Activated naive CD4-positive, alpha-beta T cell treated with anti-CD3 and anti-CD28 coated beads for 36 hours (primary cell): ENCODE data around the gene CCDC12. TPM values are rescaled to one million over a fixed set of nuclear protein-coding genes. Genes with fewer than 3 reads are reported as not detected.

Experiments used
- CTCF ChIA-PET: fragments of 350-600 bp; sonication (Branson Sonifier 250); formaldehyde crosslinking; loops from one replicate; lab custom pipeline; 2021; ENCODE audit warnings: antibody characterized with exemption; lab: Charles Lee
- DNase-seq: peaks from one replicate; pipeline ENCODE4 v3.0.0-alpha.2; 2020
- H3K27ac Mint-ChIP-seq: one replicate; pipeline ENCODE4 v1.8.0; 2021; ENCODE audit warnings: mild to moderate bottlenecking, mixed read lengths
- H3K27me3 Mint-ChIP-seq: one replicate; pipeline ENCODE4 v1.8.0; 2021; ENCODE audit warnings: low read depth, mixed read lengths
- H3K36me3 Mint-ChIP-seq: one replicate; pipeline ENCODE4 v1.8.0; 2021; ENCODE audit warnings: low read depth, mixed read lengths
- H3K4me1 Mint-ChIP-seq: one replicate; pipeline ENCODE4 v1.8.0; 2021; ENCODE audit warnings: low read depth, mixed read lengths
- H3K4me3 Mint-ChIP-seq: one replicate; pipeline ENCODE4 v1.8.0; 2021; ENCODE audit warnings: mild to moderate bottlenecking, moderate library complexity, mixed read lengths
- H3K9me3 Mint-ChIP-seq: one replicate; pipeline ENCODE4 v1.8.0; 2021; ENCODE audit warnings: mixed read lengths
- intact Hi-C: fragments of 100-400 bp; cut with micrococcal nuclease; formaldehyde crosslinking; loops from one replicate; pipeline ENCODE4 v1.15.1; 2023
- total RNA-seq, 2 experiments: library from RNA; stranded (reverse); gene quantifications; one replicate each; pipeline ENCODE4 v1.2.3, GENCODE V29; 2021

CCDC12 gene
- total RNA-seq, 2 experiments from 2014 or later = 37.6 to 43.0 TPM

- Mint-ChIP-seq H3K4me3 (no peak overlapping the region), H3K27me3 (no peaks in the 10 kb centered on the region), H3K27ac (no peak overlapping the region), H3K36me3 (peaks cover 16% of the 10 kb centered on the region), H3K9me3 (no peaks in the 10 kb centered on the region), H3K4me1 (peaks cover 2% of the 10 kb centered on the region)
- no peak for DNase-seq
- intact Hi-C loops = no loop called here
- CTCF ChIA-PET = interaction anchor here (1.4 kb wide), 1 partner anchor 82 kb away, joined by 4 read pairs; no protein-coding TSS in a partner anchor
Measured at GRCh38 chr3:47005212-47006144, 28.9 kb upstream of the CCDC12 start.

- no peak overlapping the region for H3K4me3 Mint-ChIP-seq
- CTCF ChIA-PET = no interaction called here
- no peak for DNase-seq
- no peaks in the 10 kb centered on the region for H3K27me3 Mint-ChIP-seq
- intact Hi-C loops = loop anchor here (5.0 kb wide), 1 partner anchor 318 kb away; no protein-coding TSS in a partner anchor
- H3K4me1 Mint-ChIP-seq = peaks cover 2% of the 10 kb centered on the region
- peaks cover 20% of the 10 kb centered on the region for H3K36me3 Mint-ChIP-seq
- H3K27ac Mint-ChIP-seq = no peak overlapping the region
- no peaks in the 10 kb centered on the region for H3K9me3 Mint-ChIP-seq
Measured at GRCh38 chr3:47004369-47005211, 28.0 kb upstream of the CCDC12 start.

DNA sequence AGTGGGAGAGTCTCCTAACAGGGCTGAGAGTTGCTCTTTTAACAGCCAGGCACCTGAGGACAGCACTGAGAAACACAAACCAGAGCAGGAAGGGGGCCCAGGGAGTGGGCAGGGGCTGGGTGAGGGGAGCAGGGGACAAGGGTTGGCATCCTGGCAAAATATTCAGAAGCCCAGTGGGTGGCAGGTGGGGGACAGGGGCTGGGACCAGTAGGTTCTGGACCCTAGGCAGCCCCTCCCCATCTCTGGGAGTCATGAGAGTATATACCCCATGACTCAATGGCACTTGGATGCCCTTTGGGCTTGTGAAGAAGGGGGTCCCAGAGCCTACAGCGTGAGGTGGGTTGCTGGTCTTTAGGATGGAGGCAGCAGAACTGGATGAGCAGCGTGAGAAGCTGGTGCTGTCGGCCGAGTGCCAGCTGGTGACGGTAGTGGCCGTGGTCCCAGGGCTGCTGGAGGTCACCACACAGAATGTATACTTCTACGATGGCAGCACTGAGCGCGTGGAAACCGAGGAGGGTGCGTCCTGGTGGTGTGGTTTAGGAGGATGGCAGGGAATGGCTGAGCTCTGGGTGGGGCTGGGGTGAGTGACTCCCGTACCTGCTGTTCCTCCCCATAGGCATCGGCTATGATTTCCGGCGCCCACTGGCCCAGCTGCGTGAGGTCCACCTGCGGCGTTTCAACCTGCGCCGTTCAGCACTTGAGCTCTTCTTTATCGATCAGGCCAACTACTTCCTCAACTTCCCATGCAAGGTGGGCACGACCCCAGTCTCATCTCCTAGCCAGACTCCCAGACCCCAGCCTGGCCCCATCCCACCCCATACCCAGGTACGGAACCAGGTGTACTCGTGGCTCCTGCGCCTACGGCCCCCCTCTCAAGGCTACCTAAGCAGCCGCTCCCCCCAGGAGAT is 27.2 kb upstream of the CCDC12 start:
- no peak for DNase-seq
- Mint-ChIP-seq H3K36me3 (peaks cover 20% of the 10 kb centered on the region), H3K4me1 (peaks cover 2% of the 10 kb centered on the region), H3K4me3 (no peak overlapping the region), H3K9me3 (no peaks in the 10 kb centered on the region), H3K27me3 (no peaks in the 10 kb centered on the region), H3K27ac (no peak overlapping the region)
- CTCF ChIA-PET = no interaction called here
- intact Hi-C loops = loop anchor here (5.0 kb wide), 1 partner anchor 319 kb away; no protein-coding TSS in a partner anchor

DNA sequence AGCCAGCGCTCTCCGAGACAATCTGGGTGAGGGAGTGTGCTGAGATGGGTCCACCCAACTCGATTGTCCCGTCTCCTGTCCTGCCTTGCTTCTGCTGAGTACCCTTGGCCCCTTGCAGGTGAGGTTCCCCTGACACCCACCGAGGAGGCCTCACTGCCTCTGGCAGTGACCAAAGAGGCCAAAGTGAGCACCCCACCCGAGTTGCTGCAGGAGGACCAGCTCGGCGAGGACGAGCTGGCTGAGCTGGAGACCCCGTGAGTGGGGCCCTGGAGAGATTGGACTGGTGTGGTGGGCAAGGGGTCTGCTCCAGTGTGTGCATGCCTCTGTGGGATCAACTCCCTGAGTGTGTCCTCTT is 26.5 kb upstream of the CCDC12 start:
- CTCF ChIA-PET = no interaction called here
- Mint-ChIP-seq H3K27me3 (no peaks in the 10 kb centered on the region), H3K4me1 (peaks cover 1% of the 10 kb centered on the region), H3K36me3 (peaks cover 21% of the 10 kb centered on the region), H3K9me3 (no peaks in the 10 kb centered on the region), H3K4me3 (no peak overlapping the region), H3K27ac (no peak overlapping the region)
- intact Hi-C loops = loop anchor here (5.0 kb wide), 1 partner anchor 319 kb away; no protein-coding TSS in a partner anchor
- no peak for DNase-seq

DNA sequence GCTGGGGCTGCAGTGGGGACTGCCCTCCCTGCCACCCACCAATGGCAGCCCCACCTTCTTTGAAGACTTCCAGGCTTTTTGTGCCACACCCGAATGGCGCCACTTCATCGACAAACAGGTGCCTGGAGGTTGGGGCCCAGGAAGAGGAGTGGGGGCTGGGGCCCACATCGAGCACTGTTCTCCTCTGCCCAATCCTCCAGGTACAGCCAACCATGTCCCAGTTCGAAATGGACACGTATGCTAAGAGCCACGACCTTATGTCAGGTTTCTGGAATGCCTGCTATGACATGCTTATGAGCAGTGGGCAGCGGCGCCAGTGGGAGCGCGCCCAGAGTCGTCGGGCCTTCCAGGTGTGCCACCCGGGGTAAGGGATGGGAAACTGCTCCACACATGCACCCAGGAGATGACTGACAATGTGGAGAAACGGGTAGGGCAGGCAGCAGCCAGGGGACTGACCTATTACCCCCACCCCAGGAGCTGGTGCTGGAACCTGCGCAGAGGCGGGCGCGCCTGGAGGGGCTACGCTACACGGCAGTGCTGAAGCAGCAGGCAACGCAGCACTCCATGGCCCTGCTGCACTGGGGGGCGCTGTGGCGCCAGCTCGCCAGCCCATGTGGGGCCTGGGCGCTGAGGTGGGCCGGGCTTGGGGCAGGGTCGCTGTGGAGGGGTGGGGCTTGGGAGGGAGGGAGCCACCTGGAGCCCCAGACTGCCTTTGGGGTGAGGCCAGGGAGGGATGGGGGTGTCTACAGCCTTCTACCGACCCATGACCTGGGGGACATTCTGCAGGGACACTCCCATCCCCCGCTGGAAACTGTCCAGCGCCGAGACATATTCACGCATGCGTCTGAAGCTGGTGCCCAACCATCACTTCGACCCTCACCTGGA is 25.9 kb upstream of the CCDC12 start:
- no peaks in the 10 kb centered on the region for H3K9me3 Mint-ChIP-seq
- peaks cover 21% of the 10 kb centered on the region for H3K36me3 Mint-ChIP-seq
- intact Hi-C loops = loop anchor here (5.0 kb wide), 1 partner anchor 320 kb away; no protein-coding TSS in a partner anchor
- peaks cover 1% of the 10 kb centered on the region for H3K4me1 Mint-ChIP-seq
- no peak overlapping the region for H3K4me3 Mint-ChIP-seq
- H3K27ac Mint-ChIP-seq = no peak overlapping the region
- no peaks in the 10 kb centered on the region for H3K27me3 Mint-ChIP-seq
- CTCF ChIA-PET = no interaction called here
- DNase-seq = no peak

DNA sequence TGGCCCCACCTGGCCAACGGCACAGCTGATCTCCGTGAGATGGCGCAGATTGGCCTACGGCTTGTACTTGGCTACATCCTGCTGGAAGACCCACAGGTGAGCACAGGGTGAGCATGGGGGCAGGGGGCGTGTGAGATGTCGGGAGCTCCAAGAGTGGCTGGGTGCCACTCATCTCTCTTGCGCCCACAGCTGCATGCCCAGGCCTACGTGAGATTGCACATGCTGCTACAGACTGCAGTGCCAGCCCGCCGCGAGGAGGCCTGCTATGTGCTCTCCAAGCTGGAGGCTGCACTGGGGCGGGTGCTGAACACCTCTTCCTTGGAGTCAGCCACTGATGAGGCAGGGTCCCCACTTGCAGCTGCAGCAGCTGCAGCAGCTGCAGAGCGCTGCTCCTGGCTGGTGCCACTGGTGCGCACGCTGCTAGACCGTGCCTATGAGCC is 25.2 kb upstream of the CCDC12 start:
- H3K4me3 Mint-ChIP-seq = no peak overlapping the region
- peaks cover 19% of the 10 kb centered on the region for H3K36me3 Mint-ChIP-seq
- intact Hi-C loops = loop anchor here (5.0 kb wide), 1 partner anchor 321 kb away; no protein-coding TSS in a partner anchor
- H3K9me3 Mint-ChIP-seq = no peaks in the 10 kb centered on the region
- H3K27me3 Mint-ChIP-seq = no peaks in the 10 kb centered on the region
- peaks cover 1% of the 10 kb centered on the region for H3K4me1 Mint-ChIP-seq
- no peak for DNase-seq
- no peak overlapping the region for H3K27ac Mint-ChIP-seq
- CTCF ChIA-PET = no interaction called here

GRCh38 chr3:47000922-47001730 is 24.6 kb upstream of the CCDC12 start:
- intact Hi-C loops = loop anchor here (5.0 kb wide), 1 partner anchor 321 kb away; no protein-coding TSS in a partner anchor
- CTCF ChIA-PET = no interaction called here
- no peak for DNase-seq
- Mint-ChIP-seq H3K27me3 (no peaks in the 10 kb centered on the region), H3K4me1 (peaks cover 1% of the 10 kb centered on the region), H3K36me3 (peaks cover 17% of the 10 kb centered on the region), H3K27ac (no peak overlapping the region), H3K9me3 (no peaks in the 10 kb centered on the region), H3K4me3 (no peak overlapping the region)

GRCh38 chr3:47000198-47000815 is 23.8 kb upstream of the CCDC12 start:
- H3K4me3 Mint-ChIP-seq = no peak overlapping the region
- intact Hi-C loops = loop anchor here (5.0 kb wide), 1 partner anchor 322 kb away; no protein-coding TSS in a partner anchor
- CTCF ChIA-PET = interaction anchor here (2.4 kb wide), 1 partner anchor 81 kb away, joined by 7 read pairs; no protein-coding TSS in a partner anchor
- peaks cover 17% of the 10 kb centered on the region for H3K36me3 Mint-ChIP-seq
- no peaks in the 10 kb centered on the region for H3K27me3 Mint-ChIP-seq
- no peaks in the 10 kb centered on the region for H3K9me3 Mint-ChIP-seq
- H3K4me1 Mint-ChIP-seq = peaks cover 1% of the 10 kb centered on the region
- H3K27ac Mint-ChIP-seq = no peak overlapping the region
- DNase-seq = no peak

DNA sequence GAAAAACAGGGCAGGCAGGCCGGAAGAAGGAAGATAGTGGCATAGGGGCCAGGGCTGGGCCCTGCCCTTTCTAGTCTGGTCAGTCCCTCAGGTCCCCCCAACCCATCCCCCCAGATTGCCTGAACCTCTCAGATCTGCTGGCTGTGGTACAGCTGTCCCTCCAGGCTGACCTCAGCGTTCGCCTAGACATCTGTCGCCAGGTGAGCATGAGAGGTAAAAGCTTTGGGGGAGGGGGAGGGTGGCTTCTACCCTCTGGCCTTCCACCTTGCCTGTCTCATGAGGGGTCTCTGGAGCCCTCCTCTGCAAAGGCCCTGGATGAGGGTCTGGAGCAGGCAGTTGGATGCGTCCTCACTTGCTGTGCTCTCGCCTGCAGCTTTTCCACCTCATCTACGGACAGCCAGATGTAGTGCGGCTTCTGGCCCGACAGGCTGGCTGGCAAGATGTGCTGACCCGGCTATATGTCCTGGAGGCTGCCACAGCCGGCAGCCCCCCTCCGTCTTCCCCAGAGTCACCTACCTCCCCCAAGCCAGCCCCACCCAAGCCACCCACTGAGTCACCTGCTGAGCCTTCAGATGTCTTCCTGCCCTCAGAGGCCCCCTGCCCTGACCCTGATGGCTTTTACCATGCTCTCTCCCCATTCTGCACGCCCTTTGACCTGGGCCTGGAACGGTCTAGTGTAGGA is 23.1 kb upstream of the CCDC12 start:
- Mint-ChIP-seq H3K27me3 (no peaks in the 10 kb centered on the region), H3K9me3 (no peaks in the 10 kb centered on the region), H3K27ac (no peak overlapping the region), H3K36me3 (peaks cover 17% of the 10 kb centered on the region), H3K4me1 (peaks cover 1% of the 10 kb centered on the region), H3K4me3 (no peak overlapping the region)
- no peak for DNase-seq
- intact Hi-C loops = loop anchor here (5.0 kb wide), 2 partner anchors 292 to 323 kb away; no protein-coding TSS in a partner anchor
- CTCF ChIA-PET = interaction anchor here (0.5 to 2.4 kb wide), 6 partner anchors 20 to 80 kb away, joined by 3 to 15 read pairs (median 8); partner anchors contain the start of gene NBEAL2
